Neuronal stem cell (in vitro differentiated cells): Measurements from ENCODE around the gene AKAP8L.

Source experiments
- DNase-seq: peaks from one replicate; pipeline ENCODE4 v3.0.0-alpha.2; 2013; ENCODE audit warnings: low spot score
- H2AFZ ChIP-seq: one replicate; pipeline ENCODE4 v1.6.1; 2013; ENCODE audit warnings: mild to moderate bottlenecking, low read length, inconsistent platforms
- H2AK5ac ChIP-seq: 2 replicates; pipeline ENCODE4 v1.6.1; 2013; ENCODE audit warnings: low read depth, mild to moderate bottlenecking, inconsistent platforms, low read length, moderate library complexity, mixed read lengths
- H2BK120ac ChIP-seq: 2 replicates; pipeline ENCODE4 v1.6.1; 2013; ENCODE audit warnings: low read depth, mild to moderate bottlenecking, inconsistent platforms, low read length, moderate library complexity, mixed read lengths
- H2BK12ac ChIP-seq: one replicate; pipeline ENCODE4 v1.6.1; 2013; ENCODE audit warnings: low read length, inconsistent platforms
- H2BK15ac ChIP-seq: 2 replicates; pipeline ENCODE4 v1.6.1; 2013; ENCODE audit warnings: mild to moderate bottlenecking, low read length, inconsistent platforms, mixed read lengths
- H2BK5ac ChIP-seq: one replicate; pipeline ENCODE4 v1.6.1; 2013; ENCODE audit warnings: inconsistent platforms, mild to moderate bottlenecking, low read length, moderate library complexity
- H3K14ac ChIP-seq: one replicate; pipeline ENCODE4 v1.6.1; 2013; ENCODE audit warnings: low read length, inconsistent platforms
- H3K18ac ChIP-seq: 2 replicates; pipeline ENCODE4 v1.6.1; 2013; ENCODE audit warnings: low read length, inconsistent platforms
- H3K23ac ChIP-seq: 2 replicates; pipeline ENCODE4 v1.6.1; 2013; ENCODE audit warnings: low read depth, mild to moderate bottlenecking, mixed read lengths, low read length, inconsistent platforms; ENCODE audit not compliant: poor library complexity
- H3K27ac ChIP-seq: replicated peaks from 3 replicates; pipeline ENCODE4 v1.5.1; 2013; ENCODE audit warnings: low read length, inconsistent platforms
- H3K27me3 ChIP-seq, 3 experiments: 2 replicates each; pipeline ENCODE4 v1.6.1; 2013; ENCODE audit warnings: low read length in 3 of 3, mild to moderate bottlenecking in 2 of 3, inconsistent platforms in 1 of 3, low read depth in 1 of 3, mixed read lengths in 1 of 3, moderate library complexity in 1 of 3; ENCODE audit not compliant: control insufficient read depth in 3 of 3, insufficient read depth in 3 of 3
- H3K36me3 ChIP-seq, 2 donors: replicated peaks in 1 of 2; 2 replicates each; pipeline ENCODE4 v1.6.1; 2013; ENCODE audit warnings: low read length in 2 of 2; ENCODE audit not compliant: control insufficient read depth in 2 of 2, insufficient read depth in 2 of 2
- H3K4ac ChIP-seq: 2 replicates; pipeline ENCODE4 v1.6.1; 2013; ENCODE audit warnings: inconsistent platforms, mild to moderate bottlenecking, low read length, moderate library complexity
- H3K4me1 ChIP-seq, 2 donors: 1 replicate in 1 of 2; 2 replicates in 1 of 2; pipeline ENCODE4 v1.6.1; 2013; ENCODE audit warnings: low read length in 2 of 2, low read depth in 1 of 2; ENCODE audit not compliant: control insufficient read depth in 2 of 2, insufficient read depth in 1 of 2
- H3K4me2 ChIP-seq: one replicate; pipeline ENCODE4 v1.6.1; 2013; ENCODE audit warnings: mild to moderate bottlenecking, low read length, inconsistent platforms; ENCODE audit not compliant: insufficient read depth, poor library complexity, severe bottlenecking
- H3K4me3 ChIP-seq, 2 donors: 2 replicates each; pipeline ENCODE4 v1.5.1; 2013; ENCODE audit warnings: low read length in 2 of 2, mild to moderate bottlenecking in 2 of 2, inconsistent platforms in 1 of 2, moderate library complexity in 1 of 2
- H3K79me1 ChIP-seq: one replicate; pipeline ENCODE4 v1.6.1; 2013; ENCODE audit warnings: low read depth, mild to moderate bottlenecking, inconsistent platforms, low read length, moderate library complexity
- H3K9ac ChIP-seq: one replicate; pipeline ENCODE4 v1.6.1; 2013; ENCODE audit warnings: mild to moderate bottlenecking, low read depth, low read length, inconsistent platforms; ENCODE audit not compliant: poor library complexity
- H3K9me3 ChIP-seq, 2 donors: replicated peaks in 1 of 2; 2 replicates each; pipeline versions ENCODE3 to v1.6.1; 2013; ENCODE audit warnings: low read length in 2 of 2, mild to moderate bottlenecking in 2 of 2, inconsistent platforms in 1 of 2, low read depth in 1 of 2, mixed read lengths in 1 of 2, moderate library complexity in 1 of 2; ENCODE audit not compliant: control insufficient read depth in 2 of 2, insufficient read depth in 1 of 2
- H4K8ac ChIP-seq: one replicate; pipeline ENCODE4 v1.6.1; 2013; ENCODE audit warnings: low read depth, mild to moderate bottlenecking, inconsistent platforms, low read length, moderate library complexity
- H4K91ac ChIP-seq: one replicate; pipeline ENCODE4 v1.6.1; 2013; ENCODE audit warnings: low read length, low read depth, mild to moderate bottlenecking, inconsistent platforms; ENCODE audit not compliant: poor library complexity
- WGBS, 2 donors: extraction: QIAGEN DNeasy Blood & Tissue Kit; methylation state at CpG; one replicate each; pipeline ENCODE4 v1.1.7; 2013; ENCODE audit warnings: missing lambda C conversion rate in 2 of 2, mixed read lengths in 1 of 2; ENCODE audit not compliant: insufficient read length in 2 of 2, insufficient replicate concordance in 1 of 2; ENCODE audit errors: extremely low coverage in 2 of 2; 5-methylcytosine and 5-hydroxymethylcytosine counted together

The AKAP8L gene

DNA sequence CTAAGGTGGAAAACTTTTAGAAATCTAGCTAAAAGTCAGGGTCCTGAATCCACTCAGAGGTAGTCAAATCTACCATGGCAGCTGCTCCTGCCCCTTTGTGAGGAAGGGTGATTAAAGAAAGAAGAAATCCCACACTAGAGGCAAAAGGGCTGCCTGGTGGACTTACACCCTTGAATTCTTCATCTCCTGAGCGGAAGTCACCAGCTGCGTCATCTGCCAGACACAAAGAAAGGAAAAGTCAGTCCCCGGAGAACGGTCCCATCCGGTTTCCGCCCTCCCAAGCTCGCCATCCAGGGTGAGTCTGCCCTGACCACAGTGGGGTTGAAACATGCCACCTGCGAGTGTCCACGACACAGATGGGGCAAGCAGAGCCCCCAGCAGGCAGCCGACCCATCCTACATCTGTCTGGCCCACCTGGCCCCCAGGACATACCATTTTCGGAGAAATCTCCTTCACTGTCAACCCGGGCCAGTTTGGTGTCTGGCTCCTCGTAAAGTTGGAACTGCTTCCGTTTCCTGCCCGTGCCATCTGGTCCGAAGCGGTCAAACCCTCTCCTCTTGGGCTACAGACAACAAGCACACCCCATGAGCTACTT lies 46.9 kb downstream of the AKAP8L start:
- no peak overlapping the region for H3K27ac ChIP-seq
- H2BK5ac ChIP-seq, result no peak overlapping the region
- no peak overlapping the region for H2BK12ac ChIP-seq
- no peak overlapping the region for H2AK5ac ChIP-seq
- no peak overlapping the region for H3K4me3 ChIP-seq
- H3K23ac ChIP-seq, result no peak overlapping the region
- H3K9ac ChIP-seq, result no peak overlapping the region
- H3K9me3 ChIP-seq, result no peaks in the 10 kb centered on the region
- no peak overlapping the region for H2BK15ac ChIP-seq
- H3K27me3 ChIP-seq, result no peaks in the 10 kb centered on the region
- no peak overlapping the region for H3K18ac ChIP-seq
- no peak overlapping the region for H3K14ac ChIP-seq
- peaks cover 16% of the 10 kb centered on the region for H3K79me1 ChIP-seq
- WGBS, 2 donors, result no CpG with 5 or more reads among the region's 17 CpGs
- H3K4me1 ChIP-seq, result no peaks in the 10 kb centered on the region
- no peak overlapping the region for H3K4me2 ChIP-seq
- H3K36me3 ChIP-seq, result peaks cover 52 to 86% of the 10 kb centered on the region in 2 donors
- no peak overlapping the region for H4K8ac ChIP-seq
- H4K91ac ChIP-seq, result no peak overlapping the region
- no peak overlapping the region for H3K4ac ChIP-seq
- no peak for DNase-seq
- H2BK120ac ChIP-seq, result no peak overlapping the region
- H2AFZ ChIP-seq, result no peak overlapping the region

DNA sequence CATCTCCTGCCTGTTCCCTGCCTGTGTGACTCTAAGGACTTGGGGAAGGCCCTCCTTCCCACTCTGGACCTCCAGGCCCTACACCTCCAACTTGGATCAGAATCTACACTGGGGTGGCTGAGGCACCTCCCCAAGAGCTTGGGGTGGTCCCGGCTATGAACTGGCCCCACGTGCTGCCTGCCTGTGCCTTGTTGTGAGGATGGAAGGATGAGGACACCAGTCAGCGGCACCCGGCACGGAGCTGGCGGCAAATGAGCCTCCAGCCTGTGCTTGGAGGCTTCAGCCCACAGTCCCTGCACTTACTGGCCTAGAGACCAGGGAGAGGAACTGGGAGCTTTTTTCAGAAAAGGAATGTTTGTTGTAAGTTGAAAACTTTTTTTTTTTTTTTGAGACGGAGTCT lies 47.7 kb downstream of the AKAP8L start:
- H4K8ac ChIP-seq, result no peak overlapping the region
- no CpG with 5 or more reads among the region's 7 CpGs for WGBS, 2 donors
- DNase-seq, result no peak
- H3K4me2 ChIP-seq, result no peak overlapping the region
- no peaks in the 10 kb centered on the region for H3K27me3 ChIP-seq
- no peak overlapping the region for H2AK5ac ChIP-seq
- H3K9ac ChIP-seq, result no peak overlapping the region
- H2BK5ac ChIP-seq, result no peak overlapping the region
- no peak overlapping the region for H2BK12ac ChIP-seq
- no peak overlapping the region for H4K91ac ChIP-seq
- no peaks in the 10 kb centered on the region for H3K9me3 ChIP-seq
- no peak overlapping the region for H3K27ac ChIP-seq
- peaks cover 16% of the 10 kb centered on the region for H3K79me1 ChIP-seq
- no peak overlapping the region for H2BK15ac ChIP-seq
- H2AFZ ChIP-seq, result no peak overlapping the region
- no peak overlapping the region for H2BK120ac ChIP-seq
- peaks cover 52 to 93% of the 10 kb centered on the region in 2 donors for H3K36me3 ChIP-seq
- no peak overlapping the region for H3K14ac ChIP-seq
- no peak overlapping the region for H3K4me3 ChIP-seq
- no peaks in the 10 kb centered on the region for H3K4me1 ChIP-seq
- H3K23ac ChIP-seq, result no peak overlapping the region
- peak overlapping the region; percentile 76 for H3K18ac ChIP-seq
- H3K4ac ChIP-seq, result no peak overlapping the region

DNA sequence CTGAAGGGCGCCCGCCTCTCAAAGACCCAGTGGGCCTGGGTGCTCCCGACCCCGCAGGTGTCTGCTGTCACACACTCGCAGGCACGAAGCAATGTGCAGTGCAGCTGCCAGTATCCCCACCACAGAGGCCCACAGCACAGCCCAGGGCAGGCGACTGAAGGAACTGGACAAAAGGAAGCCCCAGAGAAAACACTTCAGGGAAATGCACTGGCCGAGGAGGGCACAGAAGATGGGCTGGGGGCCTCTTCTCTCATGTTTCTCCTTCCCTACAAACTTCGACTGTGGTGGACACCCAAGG lies 49.2 kb downstream of the AKAP8L start:
- H3K36me3 ChIP-seq, result peaks cover 62 to 96% of the 10 kb centered on the region in 2 donors
- no peak overlapping the region for H3K4me2 ChIP-seq
- H3K27me3 ChIP-seq, result no peaks in the 10 kb centered on the region
- H4K8ac ChIP-seq, result no peak overlapping the region
- H3K18ac ChIP-seq, result no peak overlapping the region
- no peaks in the 10 kb centered on the region for H3K4me1 ChIP-seq
- H2AFZ ChIP-seq, result no peak overlapping the region
- H3K23ac ChIP-seq, result no peak overlapping the region
- no CpG with 5 or more reads among the region's 9 CpGs for WGBS, 2 donors
- no peak overlapping the region for H3K4ac ChIP-seq
- no peak overlapping the region for H2BK5ac ChIP-seq
- peaks cover 2 to 8% of the 10 kb centered on the region in 2 donors for H3K9me3 ChIP-seq
- H2BK120ac ChIP-seq, result no peak overlapping the region
- no peak overlapping the region for H3K4me3 ChIP-seq
- DNase-seq, result no peak
- no peak overlapping the region for H3K27ac ChIP-seq
- no peak overlapping the region for H2AK5ac ChIP-seq
- no peak overlapping the region for H3K14ac ChIP-seq
- H4K91ac ChIP-seq, result no peak overlapping the region
- H2BK12ac ChIP-seq, result no peak overlapping the region
- no peak overlapping the region for H3K9ac ChIP-seq
- H3K79me1 ChIP-seq, result peaks cover 16% of the 10 kb centered on the region
- no peak overlapping the region for H2BK15ac ChIP-seq

DNA sequence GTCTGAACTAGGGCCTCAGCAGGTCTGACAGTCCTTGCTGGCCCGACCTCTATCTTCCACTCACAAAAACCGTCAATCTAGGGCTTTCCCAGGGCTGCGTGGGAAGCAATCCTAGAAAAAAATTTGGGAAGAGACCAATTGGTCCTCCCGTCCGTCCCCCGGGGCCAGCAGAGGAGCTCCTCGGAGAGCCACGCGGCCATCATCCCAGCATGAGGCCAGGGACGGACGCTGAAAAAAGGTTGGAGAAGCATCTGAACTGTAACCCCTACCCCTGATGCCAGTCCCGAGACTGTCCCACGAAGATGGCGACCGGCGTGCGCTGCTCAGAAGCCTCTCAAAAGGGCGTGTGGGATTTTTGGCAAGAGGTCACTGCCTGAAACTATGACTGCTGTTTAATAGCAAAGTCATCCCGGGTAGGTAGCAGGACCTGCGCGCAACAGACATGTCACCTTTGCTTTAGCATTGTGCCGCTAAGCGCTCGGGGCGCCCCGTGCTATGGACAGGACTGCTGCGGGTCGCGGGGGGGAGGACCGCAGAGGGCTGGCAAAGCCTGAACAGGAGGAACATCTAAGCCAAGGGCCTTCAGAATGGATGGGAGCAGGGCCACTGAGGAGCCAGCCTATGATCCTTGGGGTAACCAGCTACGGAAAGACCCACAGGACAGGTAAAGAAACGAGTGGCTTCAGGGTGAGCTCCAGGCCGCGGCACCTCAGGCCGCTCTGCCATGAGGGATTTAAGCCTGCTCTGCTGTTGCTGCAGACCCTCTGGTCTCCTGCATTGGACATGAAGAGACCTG lies 49.8 kb downstream of the AKAP8L start:
- no peak overlapping the region for H2BK12ac ChIP-seq
- H2BK5ac ChIP-seq, result no peak overlapping the region
- H3K4me2 ChIP-seq, result no peak overlapping the region
- no peak overlapping the region for H3K9ac ChIP-seq
- no peak overlapping the region for H3K27ac ChIP-seq
- no peak overlapping the region for H4K8ac ChIP-seq
- no peaks in the 10 kb centered on the region for H3K27me3 ChIP-seq
- no peak overlapping the region for H2AFZ ChIP-seq
- peak overlapping the region; percentile 6 for H3K14ac ChIP-seq
- no peak overlapping the region for H2BK15ac ChIP-seq
- H4K91ac ChIP-seq, result no peak overlapping the region
- H2AK5ac ChIP-seq, result no peak overlapping the region
- peaks cover 2 to 9% of the 10 kb centered on the region in 2 donors for H3K9me3 ChIP-seq
- H3K4ac ChIP-seq, result no peak overlapping the region
- no peak overlapping the region for H3K4me3 ChIP-seq
- no peaks in the 10 kb centered on the region for H3K4me1 ChIP-seq
- no peak overlapping the region for H3K23ac ChIP-seq
- H3K79me1 ChIP-seq, result peaks cover 14% of the 10 kb centered on the region
- no CpG with 5 or more reads among the region's 35 CpGs for WGBS, 2 donors
- H2BK120ac ChIP-seq, result no peak overlapping the region
- DNase-seq, result no peak
- H3K18ac ChIP-seq, result no peak overlapping the region
- H3K36me3 ChIP-seq, result peaks cover 62 to 97% of the 10 kb centered on the region in 2 donors
